ENCODE results near the gene AHDC1.

- TF ChIP-seq CTCF (IDR thresholded peaks at IDR 0.05), result no peak
- TF ChIP-seq POLR2A (IDR thresholded peaks at IDR 0.05), result no peak
- no peak for TF ChIP-seq POLR2AphosphoS5 (IDR thresholded peaks at IDR 0.05)
These were observed 28.7 kb upstream of the AHDC1 start for GRCh38 chr1:27632387-27633297.

All from prostate gland (tissue), 2 donors.